K562 (cell line): Measurements from ENCODE around the gene ITSN2. TPM values are rescaled to one million over a fixed set of nuclear protein-coding genes. Genes with fewer than 3 reads are reported as not detected.

Source experiments
- KDM5B ChIP-seq: fragments of 200-600 bp; sonication (generic); IDR thresholded peaks from 2 replicates; pipeline ENCODE4 v1.6.1; 2012; ENCODE audit warnings: low read depth, mild to moderate bottlenecking, moderate library complexity, low read length, control low read depth, inconsistent platforms; ENCODE audit not compliant: insufficient replicate concordance
- KLF6 ChIP-seq: fragments of 250-450 bp; sonication (Bioruptor Pico); IDR thresholded peaks from 2 replicates; pipeline ENCODE4 v1.4.0; 2020; ENCODE audit warnings: mild to moderate bottlenecking, moderate library complexity, borderline replicate concordance
- MGA ChIP-seq: fragments of 450-650 bp; IDR thresholded peaks from 2 replicates; pipeline ENCODE4 v1.6.1; 2016; ENCODE audit warnings: mild to moderate bottlenecking, moderate library complexity
- NCOA1 ChIP-seq: fragments of 450-650 bp; IDR thresholded peaks from 2 replicates; pipeline ENCODE4 v1.6.1; 2016; ENCODE audit warnings: low read depth
- RBBP5 ChIP-seq: fragments of 200-600 bp; sonication (generic); IDR thresholded peaks from 2 replicates; pipeline ENCODE4 v1.6.1; 2012; ENCODE audit warnings: borderline replicate concordance, mild to moderate bottlenecking, low read length, control low read depth, inconsistent platforms; ENCODE audit not compliant: insufficient read depth, poor library complexity, severe bottlenecking
- SAFB2 ChIP-seq: fragments of 200-400 bp; formaldehyde crosslinking; IDR thresholded peaks from 2 replicates; pipeline ENCODE4 v1.6.1; 2018; ENCODE audit warnings: borderline replicate concordance, low read length, low read depth, moderate library complexity; ENCODE audit not compliant: severe bottlenecking
- ZNF134 ChIP-seq: fragments of 250-450 bp; sonication (Bioruptor Pico); conservative IDR thresholded peaks from 2 replicates; pipeline ENCODE4 v1.4.0; 2020
- ZNF146 ChIP-seq: IDR thresholded peaks from one replicate; pipeline ENCODE4 v1.6.1; 2018; ENCODE audit warnings: missing compliant biosample characterization; ENCODE audit not compliant: unreplicated experiment
- ZNF830 ChIP-seq: fragments of 250-450 bp; sonication (Bioruptor Pico); IDR thresholded peaks from 2 replicates; pipeline ENCODE4 v1.5.0; 2021; ENCODE audit warnings: mild to moderate bottlenecking
- polyA plus RNA-seq, 8 experiments: library from polyadenylated mRNA; depleted of rRNA in 4 of 8; stranded (reverse) in 5 of 8; unstranded in 3 of 8; fragments of >200 nt; fragmentation: Nextera tagmentation in 2 of 8; fragmentation: Illumina TruSeq in 1 of 8; extraction: Ambion mirVana in 2 of 8; extraction: Trizol in 1 of 8; gene quantifications; 2 replicates each; pipeline versions ENCODE4 v1.2.1 to v1.2.3, GENCODE V29; 2011 to 2014; ENCODE audit warnings: inconsistent platforms in 1 of 8, missing spikeins in 1 of 8
- total RNA-seq, 7 experiments: library from RNA; depleted of rRNA in 6 of 7; stranded (reverse); fragments of >200 nt in 6 of 7; fragmentation: Illumina TruSeq in 2 of 7; extraction: Trizol in 2 of 7; gene quantifications; 2 replicates each; pipeline versions ENCODE4 v1.2.1 to v1.2.3, GENCODE V29; 2011 to 2021; ENCODE audit warnings: low replicate concordance in 1 of 7
- TF ChIP-seq, protein P1 (sequence below): fragments of 250-450 bp; sonication (Bioruptor Pico); IDR thresholded peaks from 2 replicates; pipeline ENCODE4 v1.9.0; 2021; ENCODE audit warnings: mild to moderate bottlenecking, inconsistent platforms
- TF ChIP-seq, protein P2 (sequence below): fragments of 250-450 bp; sonication (Bioruptor Pico); IDR thresholded peaks from 2 replicates; pipeline ENCODE4 v1.8.0; 2022; ENCODE audit warnings: inconsistent platforms

Gene ITSN2
- total and polyA plus RNA-seq, 9 of the 15 experiments (the other 6 are each of a cell fraction or from before 2014, with no cell fraction given): 6.6 to 19.9 (median 15.2) TPM

GRCh38 chr2:24220554-24221291 is 139.6 kb downstream of the ITSN2 start (continued):
- TF ChIP-seq MGA (no peak), KLF6 (no peak), ZNF134 (CRISPR knock-in tag) (no peak), KDM5B (no peak), ZNF830 (no peak), NCOA1 (no peak), RBBP5 (no peak), SAFB2 (no peak), ZNF146 (CRISPR knock-in tag) (no peak)
- TF ChIP-seq, protein P1, sequence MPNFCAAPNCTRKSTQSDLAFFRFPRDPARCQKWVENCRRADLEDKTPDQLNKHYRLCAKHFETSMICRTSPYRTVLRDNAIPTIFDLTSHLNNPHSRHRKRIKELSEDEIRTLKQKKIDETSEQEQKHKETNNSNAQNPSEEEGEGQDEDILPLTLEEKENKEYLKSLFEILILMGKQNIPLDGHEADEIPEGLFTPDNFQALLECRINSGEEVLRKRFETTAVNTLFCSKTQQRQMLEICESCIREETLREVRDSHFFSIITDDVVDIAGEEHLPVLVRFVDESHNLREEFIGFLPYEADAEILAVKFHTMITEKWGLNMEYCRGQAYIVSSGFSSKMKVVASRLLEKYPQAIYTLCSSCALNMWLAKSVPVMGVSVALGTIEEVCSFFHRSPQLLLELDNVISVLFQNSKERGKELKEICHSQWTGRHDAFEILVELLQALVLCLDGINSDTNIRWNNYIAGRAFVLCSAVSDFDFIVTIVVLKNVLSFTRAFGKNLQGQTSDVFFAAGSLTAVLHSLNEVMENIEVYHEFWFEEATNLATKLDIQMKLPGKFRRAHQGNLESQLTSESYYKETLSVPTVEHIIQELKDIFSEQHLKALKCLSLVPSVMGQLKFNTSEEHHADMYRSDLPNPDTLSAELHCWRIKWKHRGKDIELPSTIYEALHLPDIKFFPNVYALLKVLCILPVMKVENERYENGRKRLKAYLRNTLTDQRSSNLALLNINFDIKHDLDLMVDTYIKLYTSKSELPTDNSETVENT (CRISPR knock-in tag): no peak
- TF ChIP-seq, protein P2, sequence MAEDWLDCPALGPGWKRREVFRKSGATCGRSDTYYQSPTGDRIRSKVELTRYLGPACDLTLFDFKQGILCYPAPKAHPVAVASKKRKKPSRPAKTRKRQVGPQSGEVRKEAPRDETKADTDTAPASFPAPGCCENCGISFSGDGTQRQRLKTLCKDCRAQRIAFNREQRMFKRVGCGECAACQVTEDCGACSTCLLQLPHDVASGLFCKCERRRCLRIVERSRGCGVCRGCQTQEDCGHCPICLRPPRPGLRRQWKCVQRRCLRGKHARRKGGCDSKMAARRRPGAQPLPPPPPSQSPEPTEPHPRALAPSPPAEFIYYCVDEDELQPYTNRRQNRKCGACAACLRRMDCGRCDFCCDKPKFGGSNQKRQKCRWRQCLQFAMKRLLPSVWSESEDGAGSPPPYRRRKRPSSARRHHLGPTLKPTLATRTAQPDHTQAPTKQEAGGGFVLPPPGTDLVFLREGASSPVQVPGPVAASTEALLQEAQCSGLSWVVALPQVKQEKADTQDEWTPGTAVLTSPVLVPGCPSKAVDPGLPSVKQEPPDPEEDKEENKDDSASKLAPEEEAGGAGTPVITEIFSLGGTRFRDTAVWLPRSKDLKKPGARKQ (CRISPR knock-in tag): no peak
